Left ventricle myocardium inferior (tissue), 1 donor: ENCODE measurements around the gene GREM2. TPM values are rescaled to one million over a fixed set of nuclear protein-coding genes. Genes with fewer than 3 reads are reported as not detected.

Source experiments
- DNase-seq: peaks from one replicate; pipeline ENCODE4 v3.0.0-alpha.2; 2020
- H3K27ac ChIP-seq: fragments of 200-600 bp; replicated peaks from 2 replicates; pipeline ENCODE4 v1.8.0; 2021
- H3K27me3 ChIP-seq: fragments of 200-600 bp; 2 replicates; pipeline ENCODE4 v1.8.0; 2021; ENCODE audit warnings: low read depth
- H3K36me3 ChIP-seq: fragments of 200-600 bp; 2 replicates; pipeline ENCODE4 v1.8.0; 2021
- H3K4me1 ChIP-seq: fragments of 200-600 bp; 2 replicates; pipeline ENCODE4 v1.8.0; 2021
- H3K4me3 ChIP-seq: fragments of 200-600 bp; 2 replicates; pipeline ENCODE4 v1.8.0; 2021; ENCODE audit warnings: mild to moderate bottlenecking, moderate library complexity
- H3K9me3 ChIP-seq: fragments of 200-600 bp; replicated peaks from 2 replicates; pipeline ENCODE4 v1.8.0; 2021
- CTCF ChIP-seq: fragments of 200-600 bp; IDR thresholded peaks from 2 replicates; pipeline ENCODE4 v1.8.0; 2021; ENCODE audit warnings: antibody characterized with exemption, mild to moderate bottlenecking, borderline replicate concordance
- intact Hi-C: fragments of 100-400 bp; cut with micrococcal nuclease; formaldehyde crosslinking; loops from one replicate; pipeline ENCODE4 v1.11.0; 2022
- total RNA-seq: library from RNA; stranded (reverse); fragmentation: NEBNext Ultra II Directional; extraction: Animal tissue kit (Norgen Biotek cat#: 25700); gene quantifications from one replicate; pipeline ENCODE4 v1.2.1, GENCODE V29; 2021
- donor health status: DM: no; HTN: yes; CAD: no; lungs with severe emphysema.

GREM2 gene
- total RNA-seq, 1 donor from 2014 or later = not detected

- no peak for TF ChIP-seq CTCF
- no peak overlapping the region for H3K4me3 ChIP-seq
- no peaks in the 10 kb centered on the region for H3K4me1 ChIP-seq
- H3K27me3 ChIP-seq = peaks cover 19% of the 10 kb centered on the region
- peaks cover 5% of the 10 kb centered on the region for H3K9me3 ChIP-seq
- H3K36me3 ChIP-seq = no peaks in the 10 kb centered on the region
- DNase-seq = no peak
- no peak overlapping the region for H3K27ac ChIP-seq
- intact Hi-C loops = no loop called here
Observed at GRCh38 chr1:240496941-240497340, 115.0 kb downstream of the GREM2 start.

GRCh38 chr1:240496356-240496755 lies 115.6 kb downstream of the GREM2 start:
- Histone ChIP-seq H3K27ac (no peak overlapping the region), H3K36me3 (no peaks in the 10 kb centered on the region), H3K4me3 (no peak overlapping the region), H3K9me3 (peaks cover 5% of the 10 kb centered on the region), H3K4me1 (no peaks in the 10 kb centered on the region), H3K27me3 (peaks cover 23% of the 10 kb centered on the region)
- no peak for DNase-seq
- TF ChIP-seq CTCF = no peak
- intact Hi-C loops = no loop called here

- peaks cover 5% of the 10 kb centered on the region for H3K9me3 ChIP-seq
- DNase-seq = no peak
- intact Hi-C loops = no loop called here
- TF ChIP-seq CTCF = no peak
- H3K36me3 ChIP-seq = no peaks in the 10 kb centered on the region
- peaks cover 31% of the 10 kb centered on the region for H3K27me3 ChIP-seq
- no peak overlapping the region for H3K27ac ChIP-seq
- no peak overlapping the region for H3K4me3 ChIP-seq
- H3K4me1 ChIP-seq = no peaks in the 10 kb centered on the region
Observed at GRCh38 chr1:240495601-240496000, 116.4 kb downstream of the GREM2 start.

- Histone ChIP-seq H3K36me3 (no peaks in the 10 kb centered on the region), H3K9me3 (no peaks in the 10 kb centered on the region), H3K4me3 (peak overlapping the region; percentile 17), H3K27ac (no peak overlapping the region), H3K27me3 (peaks cover 32% of the 10 kb centered on the region), H3K4me1 (no peaks in the 10 kb centered on the region)
- DNase-seq = no peak
- intact Hi-C loops = no loop called here
- peak; percentile 14 for TF ChIP-seq CTCF
Observed at GRCh38 chr1:240492832-240493440, 119.0 kb downstream of the GREM2 start.

- Histone ChIP-seq H3K36me3 (no peaks in the 10 kb centered on the region), H3K27me3 (peaks cover 32% of the 10 kb centered on the region), H3K9me3 (no peaks in the 10 kb centered on the region), H3K4me1 (no peaks in the 10 kb centered on the region), H3K4me3 (no peak overlapping the region), H3K27ac (no peak overlapping the region)
- intact Hi-C loops = no loop called here
- no peak for TF ChIP-seq CTCF
- no peak for DNase-seq
Observed at GRCh38 chr1:240491796-240492195, 120.2 kb downstream of the GREM2 start.

- Histone ChIP-seq H3K27me3 (peaks cover 32% of the 10 kb centered on the region), H3K4me3 (no peak overlapping the region), H3K4me1 (no peaks in the 10 kb centered on the region), H3K9me3 (no peaks in the 10 kb centered on the region), H3K27ac (no peak overlapping the region), H3K36me3 (no peaks in the 10 kb centered on the region)
- no peak for DNase-seq
- intact Hi-C loops = no loop called here
- no peak for TF ChIP-seq CTCF
Observed at GRCh38 chr1:240491156-240491555, 120.8 kb downstream of the GREM2 start.
